Measurements from ENCODE around the gene ZNF579.
"Not testable (repeated sequence)": the region's sequence is repeated elsewhere in the genome, so short reads cannot be mapped to it uniquely, and the experiment has no call there.

ZNF579 gene

DNA sequence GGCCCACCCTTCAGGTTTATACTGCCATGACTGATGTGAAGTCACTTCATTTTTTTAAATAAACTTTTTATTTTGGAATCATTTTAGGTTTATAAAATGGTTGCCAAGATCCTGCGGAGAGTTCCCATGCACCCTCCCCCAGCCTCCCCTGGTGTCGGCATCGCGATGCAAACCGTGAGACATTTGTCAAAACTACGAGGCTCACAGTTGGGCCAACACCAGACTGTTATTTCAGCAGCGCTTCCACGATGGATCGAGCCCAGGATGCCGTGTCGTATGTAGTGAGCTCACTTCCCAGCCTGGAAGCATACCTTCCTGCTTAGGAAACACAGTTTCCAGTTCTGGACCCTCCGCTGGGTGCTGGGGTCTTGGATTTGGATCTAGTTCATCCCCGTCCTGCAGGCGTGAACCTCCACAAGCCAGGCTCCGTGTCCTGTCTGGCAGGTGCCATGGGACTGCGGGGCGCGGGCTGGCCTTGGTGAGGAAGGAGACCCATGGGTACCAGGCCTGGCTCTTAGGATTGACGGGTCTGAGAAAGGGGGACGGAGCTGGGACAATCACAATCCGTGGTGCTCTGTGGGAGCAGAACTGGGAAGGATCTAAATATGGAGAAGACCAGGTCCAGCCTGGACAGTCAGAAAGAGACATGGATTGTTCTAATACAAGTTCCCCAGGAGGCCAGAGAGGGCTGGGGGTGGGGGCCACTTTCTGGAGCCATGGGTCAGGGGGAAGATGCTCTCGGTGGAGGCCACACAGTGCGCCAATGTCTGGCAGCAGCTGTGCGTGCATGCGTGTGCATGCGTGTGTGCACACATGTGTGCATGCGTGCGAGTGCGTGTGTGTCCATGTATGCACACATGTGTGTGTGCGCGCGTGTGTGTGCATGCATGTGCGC is 41.3 kb downstream of the ZNF579 start:
- DNase-seq (ENCODE audit: low read depth in 2 of 2) = no peak

DNA sequence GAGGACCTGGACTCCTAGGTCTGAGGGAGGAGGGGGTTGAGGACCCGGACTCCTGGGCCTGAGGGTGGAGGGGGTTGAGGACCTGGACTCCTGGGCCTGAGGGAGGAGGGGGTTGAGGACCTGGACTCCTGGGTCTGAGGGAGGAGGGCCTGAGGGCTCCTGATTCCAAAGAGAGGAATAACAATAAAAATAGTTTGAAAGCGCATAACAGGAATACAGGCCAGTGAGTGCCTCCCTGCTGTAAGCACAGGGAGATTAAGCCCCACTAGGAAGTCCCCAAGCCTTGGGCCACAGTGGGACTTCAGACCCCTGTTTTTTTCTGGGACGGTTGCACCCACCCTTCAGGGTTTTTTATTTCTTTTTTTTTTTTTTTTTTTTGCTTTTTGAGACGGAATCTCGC is 42.5 kb downstream of the ZNF579 start:
- DNase-seq (ENCODE audit: low read depth in 2 of 2) = no peak

DNA sequence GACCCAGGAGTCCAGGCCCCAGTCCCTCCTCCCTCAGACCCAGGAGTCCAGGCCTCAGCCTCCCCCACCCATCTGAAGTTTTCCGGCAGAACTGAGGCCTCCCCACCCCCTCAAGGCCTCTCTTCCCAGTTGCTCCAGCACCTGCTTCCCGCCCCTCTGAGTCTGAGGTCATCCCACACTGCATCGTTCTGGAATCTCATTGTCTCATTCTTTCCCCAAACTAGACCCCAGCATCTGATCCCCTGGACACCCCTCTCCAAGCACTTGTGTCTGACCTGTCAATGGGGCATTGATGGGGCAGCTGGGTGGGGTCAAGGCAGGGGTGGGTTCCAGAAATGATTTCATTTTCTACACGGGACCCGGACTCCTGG is 42.9 kb downstream of the ZNF579 start:
- DNase-seq (ENCODE audit: low read depth in 2 of 2) = no peak

- no peak for DNase-seq (ENCODE audit: low read depth in 2 of 2)
Measured at GRCh38 chr19:55536951-55537740, 43.5 kb downstream of the ZNF579 start, which contains the start of gene SBK2. SBK2 (minus strand) TSS chr19:55537133; CDS start chr19:55536294, 839 bp downstream.

DNA sequence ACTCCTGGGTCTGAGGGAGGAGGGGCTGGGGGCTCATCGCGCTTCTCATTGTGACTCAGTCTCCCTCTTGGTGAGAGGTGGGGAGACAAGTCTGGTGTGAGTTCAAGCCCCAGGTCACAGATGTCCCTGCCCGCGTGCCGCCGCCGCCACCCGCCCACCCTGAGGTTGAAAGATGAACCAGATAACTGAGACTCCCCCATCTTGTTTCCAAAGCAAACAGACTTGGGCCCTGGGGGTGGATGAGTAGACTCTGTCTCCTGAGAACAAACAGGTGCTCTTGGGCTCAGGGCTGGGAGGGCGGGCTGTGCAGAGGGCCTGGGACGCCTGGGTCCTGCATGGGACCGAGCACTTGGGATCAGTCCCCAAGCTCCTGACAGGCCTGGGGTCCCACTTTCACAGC is 44.3 kb downstream of the ZNF579 start:
- DNase-seq (ENCODE audit: low read depth in 2 of 2) = no peak

- no peak for DNase-seq (ENCODE audit: low read depth in 2 of 2)
Measured at GRCh38 chr19:55535965-55536350, 44.7 kb downstream of the ZNF579 start.

DNA sequence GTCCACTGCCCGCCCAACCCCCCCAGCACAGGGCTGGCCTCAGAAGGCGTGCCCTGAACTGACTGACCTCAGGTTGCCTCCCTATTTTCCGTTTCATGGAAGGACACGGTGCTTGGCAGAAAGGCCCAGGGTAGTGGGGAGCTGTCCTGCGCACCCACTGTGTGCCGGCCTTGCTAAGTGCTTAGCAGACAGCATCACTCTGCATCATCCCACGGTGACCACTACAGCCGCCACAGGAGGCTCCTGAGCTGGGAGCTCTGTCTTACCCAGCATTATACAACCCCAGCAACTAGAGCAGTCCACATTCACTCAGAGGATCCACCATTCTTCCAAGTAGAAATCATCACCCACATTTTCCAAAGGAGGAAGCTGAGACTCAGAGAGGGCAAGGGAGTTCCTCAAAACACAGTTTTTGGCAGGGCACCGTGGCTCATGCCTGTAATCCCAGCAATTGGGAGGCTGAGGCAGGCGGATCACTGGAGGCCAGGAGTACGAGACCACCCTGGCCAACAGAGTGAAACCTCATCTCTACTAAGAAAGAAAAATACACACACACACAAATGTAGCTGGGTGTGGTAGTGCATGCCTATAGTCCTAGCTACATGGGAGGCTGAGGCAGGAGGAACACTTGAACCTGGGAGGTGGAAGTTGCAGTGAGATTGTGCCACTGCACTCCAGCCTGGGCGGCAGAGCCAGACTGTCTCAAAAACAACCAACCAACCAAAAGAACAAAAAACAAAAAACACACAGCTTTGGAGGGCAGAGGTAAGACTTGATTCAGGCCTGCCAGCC is 45.3 kb downstream of the ZNF579 start:
- no peak for DNase-seq (ENCODE audit: low read depth in 2 of 2)

- DNase-seq (ENCODE audit: low read depth in 2 of 2) = not testable (repeated sequence)
Measured at GRCh38 chr19:55534280-55534679, 46.4 kb downstream of the ZNF579 start.

GRCh38 chr19:55530996-55531395 is 49.7 kb downstream of the ZNF579 start:
- DNase-seq (ENCODE audit: low read depth in 2 of 2) = no peak

DNA sequence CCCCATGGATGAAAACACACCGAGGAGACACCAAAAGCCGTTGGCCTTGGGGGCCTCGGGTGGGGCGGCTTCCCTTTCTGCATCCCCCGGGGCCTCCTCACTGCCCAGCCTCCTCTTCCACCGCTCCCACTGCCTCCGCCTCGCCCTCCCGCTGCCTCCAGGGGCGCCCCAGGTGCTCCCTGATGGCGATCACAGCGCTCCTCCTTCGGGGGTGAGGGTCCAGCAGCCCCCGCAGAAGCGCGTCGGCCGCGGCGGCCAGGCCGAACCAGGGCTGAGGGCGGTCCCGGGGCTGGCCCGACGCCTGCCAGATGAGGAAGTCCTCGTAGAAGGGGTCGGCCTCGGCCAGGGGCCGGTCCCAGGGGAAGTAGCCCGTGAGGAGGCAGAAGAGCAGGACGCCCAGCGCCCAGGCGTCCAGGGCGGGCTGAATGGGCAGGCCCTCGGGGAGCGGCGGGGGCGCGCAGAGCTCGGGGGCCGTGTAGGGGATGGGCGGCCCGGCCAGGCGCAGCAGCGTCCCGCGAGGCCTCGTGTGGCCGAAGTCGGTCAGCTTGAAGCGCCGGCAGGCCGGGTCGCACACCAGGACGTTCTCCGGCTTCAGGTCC is 50.9 kb downstream of the ZNF579 start:
- DNase-seq (ENCODE audit: low read depth in 2 of 2) = no peak

DNA sequence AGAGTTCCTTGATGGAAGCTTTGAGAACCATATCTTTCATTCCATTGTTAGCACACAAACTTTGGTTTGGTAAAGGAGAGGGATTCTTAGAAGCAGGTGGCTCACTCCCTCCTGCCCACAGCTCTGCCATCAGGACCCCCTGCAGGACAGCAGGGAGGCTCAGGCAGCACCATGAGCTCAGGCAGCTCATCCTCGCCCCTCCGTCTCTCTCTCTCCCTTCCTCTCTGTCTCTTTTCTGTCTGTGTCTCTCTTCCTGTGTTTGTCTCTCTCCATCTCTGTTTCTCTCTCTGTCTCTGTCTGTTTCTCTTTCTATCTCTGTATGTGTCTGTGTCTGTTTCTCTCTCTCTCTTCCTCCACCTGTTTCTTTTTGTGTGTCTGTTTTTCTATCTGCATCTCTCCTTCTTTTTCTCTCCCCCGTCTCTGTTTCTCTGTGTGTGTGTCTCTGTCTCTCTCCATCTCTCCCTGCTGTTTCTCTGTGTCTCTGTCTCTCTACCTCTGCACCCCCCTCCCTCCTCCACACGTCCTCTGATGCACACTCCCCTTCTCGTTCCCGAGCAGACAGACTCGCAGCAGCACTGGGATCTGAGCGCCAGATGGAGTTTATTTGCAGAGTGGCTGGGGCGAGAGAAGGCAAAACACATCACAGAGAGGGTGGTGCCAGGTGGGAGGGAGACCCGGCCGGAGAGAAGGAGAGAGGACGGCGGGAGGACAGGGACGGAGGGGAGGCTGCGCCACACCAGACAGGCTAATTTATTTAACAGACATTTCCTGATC is 52.4 kb downstream of the ZNF579 start:
- no peak for DNase-seq (ENCODE audit: low read depth in 2 of 2)

- no peak for DNase-seq (ENCODE audit: low read depth in 2 of 2)
Measured at GRCh38 chr19:55527197-55528029, 53.2 kb downstream of the ZNF579 start.
